HFF-Myc (cell line): Measurements from ENCODE around the gene SHROOM3.
A peak's percentile ranks its signal among the peaks of the same experiment; 100 is the strongest.

ENCODE experiments used
- DNase-seq: peaks from one replicate; pipeline ENCODE4 v3.0.0-alpha.2; 2011; ENCODE audit warnings: low read depth; ENCODE audit errors: extremely low read depth
- H3K4me3 ChIP-seq: replicated peaks from 2 replicates; pipeline ENCODE4 v1.5.1; 2011; ENCODE audit warnings: low read depth, mild to moderate bottlenecking, control low read depth, low read length
- TF ChIP-seq, protein P1 (sequence below): IDR thresholded peaks from 2 replicates; pipeline ENCODE4 v1.5.1; 2012; ENCODE audit warnings: mild to moderate bottlenecking, low read depth, low read length, control low read depth; ENCODE audit errors: missing control alignments

SHROOM3 gene

DNA sequence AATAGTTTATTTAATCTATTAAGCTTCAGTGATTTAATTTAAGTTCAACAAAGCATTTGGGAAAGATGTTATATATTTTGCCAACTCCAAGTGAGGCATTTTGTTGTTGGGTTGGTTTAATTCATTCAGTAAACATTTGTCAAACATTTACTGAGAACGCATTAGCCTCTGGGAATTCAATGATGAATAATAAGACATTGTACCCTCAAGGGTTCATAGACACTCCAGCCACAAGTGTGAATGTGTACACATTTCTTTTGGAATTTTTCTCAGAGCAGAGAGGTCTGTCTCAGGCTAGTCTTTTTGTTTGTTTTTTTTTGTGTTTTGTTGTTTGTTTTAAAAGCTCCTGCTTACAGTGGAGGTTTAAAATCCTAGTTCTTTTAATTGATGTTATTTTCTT lies 259.0 kb downstream of the SHROOM3 start:
- TF ChIP-seq, protein P1, sequence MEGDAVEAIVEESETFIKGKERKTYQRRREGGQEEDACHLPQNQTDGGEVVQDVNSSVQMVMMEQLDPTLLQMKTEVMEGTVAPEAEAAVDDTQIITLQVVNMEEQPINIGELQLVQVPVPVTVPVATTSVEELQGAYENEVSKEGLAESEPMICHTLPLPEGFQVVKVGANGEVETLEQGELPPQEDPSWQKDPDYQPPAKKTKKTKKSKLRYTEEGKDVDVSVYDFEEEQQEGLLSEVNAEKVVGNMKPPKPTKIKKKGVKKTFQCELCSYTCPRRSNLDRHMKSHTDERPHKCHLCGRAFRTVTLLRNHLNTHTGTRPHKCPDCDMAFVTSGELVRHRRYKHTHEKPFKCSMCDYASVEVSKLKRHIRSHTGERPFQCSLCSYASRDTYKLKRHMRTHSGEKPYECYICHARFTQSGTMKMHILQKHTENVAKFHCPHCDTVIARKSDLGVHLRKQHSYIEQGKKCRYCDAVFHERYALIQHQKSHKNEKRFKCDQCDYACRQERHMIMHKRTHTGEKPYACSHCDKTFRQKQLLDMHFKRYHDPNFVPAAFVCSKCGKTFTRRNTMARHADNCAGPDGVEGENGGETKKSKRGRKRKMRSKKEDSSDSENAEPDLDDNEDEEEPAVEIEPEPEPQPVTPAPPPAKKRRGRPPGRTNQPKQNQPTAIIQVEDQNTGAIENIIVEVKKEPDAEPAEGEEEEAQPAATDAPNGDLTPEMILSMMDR = no peak
- no peak for DNase-seq
- no peak overlapping the region for H3K4me3 ChIP-seq

DNA sequence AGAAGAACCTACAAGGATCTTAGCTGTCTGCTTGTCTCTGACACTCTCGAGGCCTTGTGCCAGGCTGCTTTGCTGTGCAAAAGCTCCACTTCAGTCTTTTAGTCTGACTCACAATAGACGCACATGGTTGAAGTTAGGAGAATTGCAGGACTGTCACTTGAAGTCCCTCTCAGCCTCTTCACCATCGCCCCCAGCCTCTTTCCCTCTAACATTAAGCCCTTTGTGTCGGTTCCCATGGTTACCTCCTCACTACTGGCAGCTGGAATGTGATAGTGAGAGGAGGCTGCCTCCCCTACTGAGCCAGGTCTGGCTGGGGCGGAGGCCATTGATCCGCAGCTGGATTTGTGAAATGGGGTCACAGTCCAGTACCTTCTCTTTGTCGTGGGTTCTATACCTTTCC lies 261.1 kb downstream of the SHROOM3 start:
- H3K4me3 ChIP-seq = no peak overlapping the region
- DNase-seq = peak; percentile 72
- TF ChIP-seq, protein P1 = no peak

DNA sequence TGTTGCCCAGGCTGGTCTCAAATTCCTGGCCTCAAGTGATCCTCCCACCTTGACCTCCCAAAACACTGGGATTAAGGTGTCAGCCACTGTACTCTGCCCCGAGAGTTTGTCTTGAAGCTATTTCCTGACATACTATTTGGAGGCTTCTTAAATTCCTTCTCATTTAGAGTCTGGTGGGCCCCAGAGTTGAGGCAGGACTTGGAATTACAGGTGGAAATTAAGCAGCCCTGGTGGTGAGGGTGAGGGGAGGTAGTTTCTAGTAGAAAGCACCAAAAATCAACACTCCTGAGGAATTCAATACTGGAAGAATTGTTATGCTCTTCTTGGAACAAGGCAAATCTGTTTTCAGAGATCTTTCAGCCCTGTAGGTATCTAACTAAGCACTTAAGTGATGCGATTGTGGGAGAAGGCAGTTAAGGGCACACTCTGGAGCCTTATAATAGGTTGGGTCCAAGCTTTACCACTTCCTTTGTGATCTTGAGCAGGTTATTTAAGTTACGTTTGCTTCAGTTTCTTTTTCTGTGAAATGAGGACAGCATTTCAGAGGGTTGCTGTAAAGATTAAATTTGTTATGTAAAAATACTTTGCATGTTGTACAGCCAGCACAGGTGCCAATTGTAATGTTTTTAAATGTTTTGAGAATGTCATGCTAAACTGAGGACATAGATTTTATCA lies 262.2 kb downstream of the SHROOM3 start:
- TF ChIP-seq, protein P1 = no peak
- no peak overlapping the region for H3K4me3 ChIP-seq
- no peak for DNase-seq

DNA sequence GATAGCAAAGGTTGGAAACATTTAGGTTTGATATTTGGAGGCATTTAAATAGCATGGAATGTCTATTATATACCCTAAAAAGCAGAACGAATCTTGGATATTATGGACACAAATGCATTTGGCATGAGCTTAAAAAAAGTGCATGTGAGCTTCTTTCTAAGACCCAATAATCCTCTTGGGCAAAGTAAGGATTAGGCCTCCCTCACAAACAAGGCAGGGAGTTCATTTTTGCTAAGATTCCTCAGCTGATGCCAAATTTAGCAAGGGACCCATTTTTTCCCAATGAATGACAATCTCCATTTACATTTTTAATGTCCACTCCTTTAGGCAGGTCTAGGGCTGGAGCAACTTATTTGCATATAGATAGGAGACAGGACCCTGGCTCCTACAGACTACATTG lies 263.1 kb downstream of the SHROOM3 start:
- DNase-seq = no peak

DNA sequence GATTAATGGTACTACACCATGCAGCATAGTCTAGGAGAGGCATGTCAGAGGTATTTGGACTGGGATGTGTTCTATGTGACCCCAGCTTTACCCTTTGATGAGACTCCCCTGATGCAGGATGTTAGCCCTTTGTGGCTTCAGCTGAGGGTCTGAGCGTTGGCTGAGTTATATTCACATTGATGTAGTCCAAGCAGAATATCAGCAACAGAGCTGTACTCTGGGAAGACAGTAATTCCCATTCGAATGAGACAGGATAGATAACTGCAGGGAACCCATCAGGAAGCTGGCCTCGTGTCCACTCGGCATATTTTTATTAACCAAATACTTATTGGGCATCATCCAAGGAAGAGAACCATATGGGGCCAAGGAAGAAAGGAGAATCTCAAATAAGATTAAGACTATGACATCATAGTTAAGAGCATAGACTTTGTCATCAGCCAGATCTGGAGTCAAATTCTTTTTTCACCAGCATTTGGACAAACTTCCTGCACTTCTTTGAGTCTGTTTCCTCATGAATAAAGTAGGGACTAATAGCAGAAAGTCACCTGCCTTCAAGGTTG lies 264.8 kb downstream of the SHROOM3 start:
- DNase-seq = no peak
- TF ChIP-seq, protein P1 = no peak
- no peak overlapping the region for H3K4me3 ChIP-seq

More for the DNA sequence above, 263.1 kb downstream of the SHROOM3 start:
- no peak overlapping the region for H3K4me3 ChIP-seq
- TF ChIP-seq, protein P1 = no peak

DNA sequence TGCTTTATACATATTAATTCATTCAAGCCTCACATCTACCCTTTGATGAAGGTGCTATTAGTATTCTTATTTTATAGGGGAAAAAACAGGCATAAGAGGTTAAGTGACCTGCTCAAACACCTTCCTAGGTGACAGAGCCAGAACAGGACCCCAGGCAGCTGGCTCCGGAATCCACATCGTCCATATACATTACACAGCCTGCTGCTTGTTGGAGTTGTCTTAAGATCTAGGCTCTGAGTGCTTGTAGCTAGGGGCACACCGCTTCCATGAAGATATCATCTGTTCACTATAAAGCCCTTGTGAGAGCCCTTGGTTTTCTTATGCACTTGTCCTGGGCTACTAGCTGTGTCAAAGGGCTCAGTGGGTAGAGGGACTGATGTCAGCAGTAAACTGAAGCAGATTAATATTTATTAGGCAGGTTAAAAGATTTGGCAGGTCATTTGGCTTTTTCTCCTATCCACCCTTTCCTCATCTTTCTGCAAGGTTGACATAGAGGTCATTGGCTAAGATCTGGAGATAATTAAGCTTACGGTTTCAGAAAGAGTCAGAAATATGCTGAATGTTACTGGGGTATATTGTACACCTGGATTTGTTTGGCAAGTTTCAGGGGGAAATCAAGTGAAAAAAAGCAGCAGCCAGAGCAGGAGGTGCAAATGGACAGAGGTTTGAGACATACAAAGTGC lies 267.6 kb downstream of the SHROOM3 start:
- DNase-seq = no peak
- H3K4me3 ChIP-seq = no peak overlapping the region
- TF ChIP-seq, protein P1 = no peak

DNA sequence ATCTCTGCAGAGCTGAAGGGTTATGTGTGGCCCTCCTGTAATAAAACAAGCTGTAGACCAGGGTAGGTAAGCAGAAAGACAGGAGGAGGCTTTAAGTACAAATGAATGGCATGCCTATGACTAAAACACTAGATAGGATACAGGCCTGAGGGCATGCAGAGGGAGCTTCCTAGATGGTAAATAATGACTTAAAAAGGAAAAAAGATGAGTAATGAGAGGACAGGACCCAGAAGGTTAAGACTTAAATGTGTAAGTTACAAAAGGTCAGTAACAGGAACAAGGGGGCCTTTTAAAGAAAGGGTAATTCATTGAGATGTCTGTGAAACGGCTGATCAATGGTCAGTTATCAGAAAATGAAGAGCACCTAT lies 268.1 kb downstream of the SHROOM3 start:
- TF ChIP-seq, protein P1 = no peak
- no peak for DNase-seq
- H3K4me3 ChIP-seq = no peak overlapping the region
